PC-9 (cell line): ENCODE measurements around the gene MPC2.

Experiments
- EZH2 ChIP-seq: fragments of 200-600 bp; sonication (generic); IDR thresholded peaks from 2 replicates; pipeline ENCODE4 v1.8.0; 2017; ENCODE audit warnings: antibody characterized with exemption, low read depth
- TF ChIP-seq, protein P1 (sequence below): fragments of 200-600 bp; sonication (generic); conservative IDR thresholded peaks from 2 replicates; pipeline ENCODE4 v1.6.1; 2017; ENCODE audit warnings: mixed run types, antibody characterized with exemption, mild to moderate bottlenecking, moderate library complexity

DNA sequence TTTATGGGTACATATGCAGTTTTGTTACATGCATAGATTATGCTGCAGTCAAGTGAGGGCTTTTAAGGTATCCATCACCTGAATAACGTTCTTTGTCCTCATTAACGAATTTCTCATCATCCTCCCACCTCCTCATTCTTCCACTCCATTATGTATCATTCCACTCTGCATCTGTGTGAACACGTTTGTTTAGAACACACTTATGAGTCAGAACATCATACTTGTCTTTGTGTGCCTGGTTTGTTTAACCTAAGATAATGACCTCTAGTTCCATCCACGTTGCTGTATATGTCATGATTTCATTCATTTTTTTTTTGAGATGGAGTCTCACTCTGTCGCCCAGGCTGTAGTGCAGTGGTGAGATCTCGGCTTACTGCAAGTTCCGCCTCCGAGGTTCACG is 6.7 kb upstream of the MPC2 start:
- TF ChIP-seq, protein P1, sequence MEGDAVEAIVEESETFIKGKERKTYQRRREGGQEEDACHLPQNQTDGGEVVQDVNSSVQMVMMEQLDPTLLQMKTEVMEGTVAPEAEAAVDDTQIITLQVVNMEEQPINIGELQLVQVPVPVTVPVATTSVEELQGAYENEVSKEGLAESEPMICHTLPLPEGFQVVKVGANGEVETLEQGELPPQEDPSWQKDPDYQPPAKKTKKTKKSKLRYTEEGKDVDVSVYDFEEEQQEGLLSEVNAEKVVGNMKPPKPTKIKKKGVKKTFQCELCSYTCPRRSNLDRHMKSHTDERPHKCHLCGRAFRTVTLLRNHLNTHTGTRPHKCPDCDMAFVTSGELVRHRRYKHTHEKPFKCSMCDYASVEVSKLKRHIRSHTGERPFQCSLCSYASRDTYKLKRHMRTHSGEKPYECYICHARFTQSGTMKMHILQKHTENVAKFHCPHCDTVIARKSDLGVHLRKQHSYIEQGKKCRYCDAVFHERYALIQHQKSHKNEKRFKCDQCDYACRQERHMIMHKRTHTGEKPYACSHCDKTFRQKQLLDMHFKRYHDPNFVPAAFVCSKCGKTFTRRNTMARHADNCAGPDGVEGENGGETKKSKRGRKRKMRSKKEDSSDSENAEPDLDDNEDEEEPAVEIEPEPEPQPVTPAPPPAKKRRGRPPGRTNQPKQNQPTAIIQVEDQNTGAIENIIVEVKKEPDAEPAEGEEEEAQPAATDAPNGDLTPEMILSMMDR, result no peak
- no peak for TF ChIP-seq EZH2
